HepG2 (cell line): Measurements from ENCODE around the gene CLN6.

Experiments
- POLR2A ChIP-seq, 2 experiments: IDR thresholded peaks; 2 replicates each; pipeline ENCODE4 v1.6.1; 2011; ENCODE audit warnings: low read depth in 2 of 2, low read length in 2 of 2, mild to moderate bottlenecking in 1 of 2, moderate library complexity in 1 of 2; ENCODE audit not compliant: insufficient read depth in 1 of 2
- ZBTB20 ChIP-seq: sonication (generic); formaldehyde crosslinking; IDR thresholded peaks from 2 replicates; pipeline ENCODE4 v1.8.1; 2023; ENCODE audit warnings: missing genetic modification reagents, low read depth, mild to moderate bottlenecking, borderline replicate concordance
- ZBTB42 ChIP-seq: sonication (generic); formaldehyde crosslinking; IDR thresholded peaks from 2 replicates; pipeline ENCODE4 v1.5.0; 2020; ENCODE audit warnings: mild to moderate bottlenecking, missing genetic modification reagents
- TF ChIP-seq, protein P1 (sequence below): sonication (generic); formaldehyde crosslinking; IDR thresholded peaks from 2 replicates; pipeline ENCODE4 v1.4.0; 2020; ENCODE audit warnings: missing genetic modification reagents, borderline replicate concordance
- TF ChIP-seq, protein P2 (sequence below): sonication (generic); formaldehyde crosslinking; IDR thresholded peaks from 2 replicates; pipeline ENCODE4 v1.4.0; 2020; ENCODE audit warnings: missing genetic modification reagents

DNA sequence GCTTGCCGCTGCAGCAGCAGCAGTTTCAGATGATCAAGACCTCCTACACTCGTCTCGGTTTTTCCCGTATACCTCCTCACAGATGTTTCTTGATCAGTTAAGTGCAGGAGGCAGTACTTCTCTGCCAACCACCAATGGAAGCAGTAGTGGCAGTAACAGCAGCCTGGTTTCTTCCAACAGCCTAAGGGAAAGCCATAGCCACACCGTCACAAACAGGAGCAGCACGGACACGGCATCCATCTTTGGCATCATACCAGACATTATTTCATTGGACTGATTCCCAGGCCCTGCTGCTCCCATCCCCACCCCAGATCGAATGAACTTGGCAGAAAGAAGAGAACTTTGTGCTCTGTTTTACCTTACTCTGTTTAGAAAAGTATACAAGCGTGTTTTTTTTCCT lies 42.0 kb downstream of the CLN6 start:
- TF ChIP-seq ZBTB20 (CRISPR knock-in tag) (no peak), ZBTB42 (CRISPR knock-in tag) (no peak), POLR2A (IDR thresholded peaks at IDR 0.05; ENCODE audit: insufficient read depth in 1 of 2, low read depth in 2 of 2, low read length in 2 of 2) (no peak)
- TF ChIP-seq, protein P1, sequence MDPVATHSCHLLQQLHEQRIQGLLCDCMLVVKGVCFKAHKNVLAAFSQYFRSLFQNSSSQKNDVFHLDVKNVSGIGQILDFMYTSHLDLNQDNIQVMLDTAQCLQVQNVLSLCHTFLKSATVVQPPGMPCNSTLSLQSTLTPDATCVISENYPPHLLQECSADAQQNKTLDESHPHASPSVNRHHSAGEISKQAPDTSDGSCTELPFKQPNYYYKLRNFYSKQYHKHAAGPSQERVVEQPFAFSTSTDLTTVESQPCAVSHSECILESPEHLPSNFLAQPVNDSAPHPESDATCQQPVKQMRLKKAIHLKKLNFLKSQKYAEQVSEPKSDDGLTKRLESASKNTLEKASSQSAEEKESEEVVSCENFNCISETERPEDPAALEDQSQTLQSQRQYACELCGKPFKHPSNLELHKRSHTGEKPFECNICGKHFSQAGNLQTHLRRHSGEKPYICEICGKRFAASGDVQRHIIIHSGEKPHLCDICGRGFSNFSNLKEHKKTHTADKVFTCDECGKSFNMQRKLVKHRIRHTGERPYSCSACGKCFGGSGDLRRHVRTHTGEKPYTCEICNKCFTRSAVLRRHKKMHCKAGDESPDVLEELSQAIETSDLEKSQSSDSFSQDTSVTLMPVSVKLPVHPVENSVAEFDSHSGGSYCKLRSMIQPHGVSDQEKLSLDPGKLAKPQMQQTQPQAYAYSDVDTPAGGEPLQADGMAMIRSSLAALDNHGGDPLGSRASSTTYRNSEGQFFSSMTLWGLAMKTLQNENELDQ (CRISPR knock-in tag) = no peak
- TF ChIP-seq, protein P2, sequence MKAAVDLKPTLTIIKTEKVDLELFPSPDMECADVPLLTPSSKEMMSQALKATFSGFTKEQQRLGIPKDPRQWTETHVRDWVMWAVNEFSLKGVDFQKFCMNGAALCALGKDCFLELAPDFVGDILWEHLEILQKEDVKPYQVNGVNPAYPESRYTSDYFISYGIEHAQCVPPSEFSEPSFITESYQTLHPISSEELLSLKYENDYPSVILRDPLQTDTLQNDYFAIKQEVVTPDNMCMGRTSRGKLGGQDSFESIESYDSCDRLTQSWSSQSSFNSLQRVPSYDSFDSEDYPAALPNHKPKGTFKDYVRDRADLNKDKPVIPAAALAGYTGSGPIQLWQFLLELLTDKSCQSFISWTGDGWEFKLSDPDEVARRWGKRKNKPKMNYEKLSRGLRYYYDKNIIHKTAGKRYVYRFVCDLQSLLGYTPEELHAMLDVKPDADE = no peak
